ENCODE data around the gene IL18RAP.

DNA sequence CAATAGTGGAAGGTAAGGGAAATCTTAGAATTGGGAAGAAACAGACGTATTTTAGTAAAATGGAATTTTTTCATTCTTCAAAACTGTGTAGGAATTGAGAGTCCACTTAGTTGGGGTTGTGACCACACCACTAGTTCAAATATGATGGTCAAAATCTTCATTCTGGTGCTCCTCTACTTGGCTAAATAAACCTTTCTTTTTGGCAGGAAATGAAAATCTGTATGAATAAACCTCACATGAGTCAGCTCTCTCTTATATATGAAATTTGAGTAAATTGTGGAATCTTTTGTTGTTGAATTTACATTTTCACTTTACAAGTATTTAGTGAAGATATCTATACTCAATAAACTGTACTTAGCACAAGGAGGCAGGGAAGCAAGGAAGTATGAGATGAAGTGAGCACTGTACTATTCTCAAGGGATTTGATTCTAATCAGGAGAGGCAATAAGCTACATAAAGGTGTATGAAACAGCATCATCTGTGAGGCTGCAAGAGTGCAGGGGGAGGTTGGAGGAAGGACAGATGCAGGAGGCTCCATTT, 46.8 kb upstream of the IL18RAP start:
- TF ChIP-seq, protein P1, sequence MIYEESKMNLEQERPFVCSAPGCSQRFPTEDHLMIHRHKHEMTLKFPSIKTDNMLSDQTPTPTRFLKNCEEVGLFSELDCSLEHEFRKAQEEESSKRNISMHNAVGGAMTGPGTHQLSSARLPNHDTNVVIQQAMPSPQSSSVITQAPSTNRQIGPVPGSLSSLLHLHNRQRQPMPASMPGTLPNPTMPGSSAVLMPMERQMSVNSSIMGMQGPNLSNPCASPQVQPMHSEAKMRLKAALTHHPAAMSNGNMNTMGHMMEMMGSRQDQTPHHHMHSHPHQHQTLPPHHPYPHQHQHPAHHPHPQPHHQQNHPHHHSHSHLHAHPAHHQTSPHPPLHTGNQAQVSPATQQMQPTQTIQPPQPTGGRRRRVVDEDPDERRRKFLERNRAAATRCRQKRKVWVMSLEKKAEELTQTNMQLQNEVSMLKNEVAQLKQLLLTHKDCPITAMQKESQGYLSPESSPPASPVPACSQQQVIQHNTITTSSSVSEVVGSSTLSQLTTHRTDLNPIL (CRISPR knock-in tag; IDR thresholded peaks at IDR 0.05; ENCODE audit: low read depth), result no peak
- TF ChIP-seq TCF4 (CRISPR knock-in tag; IDR thresholded peaks at IDR 0.05; ENCODE audit: borderline replicate concordance), result no peak
- no peak for TF ChIP-seq ZC3H10 (CRISPR knock-in tag; IDR thresholded peaks at IDR 0.05)
- TF ChIP-seq ISL1 (CRISPR knock-in tag; IDR thresholded peaks at IDR 0.05), result no peak
- no peak for TF ChIP-seq ARNTL (CRISPR knock-in tag; IDR thresholded peaks at IDR 0.05; ENCODE audit: borderline replicate concordance, low read depth)
- TF ChIP-seq BACH2 (CRISPR knock-in tag; IDR thresholded peaks at IDR 0.05; ENCODE audit: borderline replicate concordance), result no peak
- TF ChIP-seq, protein P2, sequence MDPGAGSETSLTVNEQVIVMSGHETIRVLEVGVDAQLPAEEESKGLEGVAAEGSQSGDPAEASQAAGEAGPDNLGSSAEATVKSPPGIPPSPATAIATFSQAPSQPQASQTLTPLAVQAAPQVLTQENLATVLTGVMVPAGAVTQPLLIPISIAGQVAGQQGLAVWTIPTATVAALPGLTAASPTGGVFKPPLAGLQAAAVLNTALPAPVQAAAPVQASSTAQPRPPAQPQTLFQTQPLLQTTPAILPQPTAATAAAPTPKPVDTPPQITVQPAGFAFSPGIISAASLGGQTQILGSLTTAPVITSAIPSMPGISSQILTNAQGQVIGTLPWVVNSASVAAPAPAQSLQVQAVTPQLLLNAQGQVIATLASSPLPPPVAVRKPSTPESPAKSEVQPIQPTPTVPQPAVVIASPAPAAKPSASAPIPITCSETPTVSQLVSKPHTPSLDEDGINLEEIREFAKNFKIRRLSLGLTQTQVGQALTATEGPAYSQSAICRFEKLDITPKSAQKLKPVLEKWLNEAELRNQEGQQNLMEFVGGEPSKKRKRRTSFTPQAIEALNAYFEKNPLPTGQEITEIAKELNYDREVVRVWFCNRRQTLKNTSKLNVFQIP (CRISPR knock-in tag; IDR thresholded peaks at IDR 0.05; ENCODE audit: borderline replicate concordance, low read depth), result no peak

All from SK-N-SH treated with all-trans-retinoic acid at 6 μM for 48 hours (cell line).